Thoracic aorta (tissue), 2 donors: ENCODE measurements around the gene PPP1R9A. TPM values are rescaled to one million over a fixed set of nuclear protein-coding genes. Genes with fewer than 3 reads are reported as not detected.

ENCODE experiments used
- ATAC-seq: fragments of 150-250 bp; one replicate; pipeline ENCODE4 v1.8.0; 2017; ENCODE audit warnings: low read depth; ENCODE audit not compliant: insufficient number of reproducible peaks, low FRiP score
- DNase-seq: peaks from one replicate; pipeline ENCODE4 v3.0.0-alpha.2; 2020; ENCODE audit warnings: low spot score
- H3K27ac ChIP-seq, 2 donors: fragments of 200-600 bp; sonication (generic); 1 replicate in 1 of 2; 2 replicates in 1 of 2; pipeline ENCODE4 v1.5.1; 2016; ENCODE audit warnings: mild to moderate bottlenecking in 2 of 2, moderate library complexity in 2 of 2
- H3K27me3 ChIP-seq: fragments of 200-600 bp; sonication (generic); replicated peaks from 2 replicates; pipeline ENCODE4 v1.6.0; 2016; ENCODE audit warnings: mild to moderate bottlenecking; ENCODE audit not compliant: insufficient read depth
- H3K36me3 ChIP-seq: fragments of 200-600 bp; sonication (generic); one replicate; pipeline ENCODE4 v1.5.1; 2016
- H3K4me1 ChIP-seq, 2 donors: fragments of 200-600 bp; sonication (generic); 1 replicate in 1 of 2; 2 replicates in 1 of 2; pipeline versions ENCODE4 v1.5.1 to v1.6.0; 2016; ENCODE audit warnings: low read depth in 2 of 2, mild to moderate bottlenecking in 1 of 2; ENCODE audit not compliant: control insufficient read depth in 1 of 2
- H3K4me3 ChIP-seq: fragments of 200-600 bp; sonication (generic); 2 replicates; pipeline ENCODE4 v1.5.1; 2016; ENCODE audit warnings: mild to moderate bottlenecking
- H3K9me3 ChIP-seq: fragments of 200-600 bp; sonication (generic); 2 replicates; pipeline ENCODE4 v1.5.1; 2016
- CTCF ChIP-seq: fragments of 200-600 bp; sonication (generic); IDR thresholded peaks from one replicate; pipeline ENCODE4 v1.5.1; 2019; ENCODE audit warnings: antibody characterized with exemption
- total RNA-seq, 2 donors: library from RNA; depleted of rRNA; stranded (reverse); fragments of >200 nt; gene quantifications; one replicate each; pipeline versions ENCODE4 v1.1.0 to v1.2.3, GENCODE V29; 2016

The PPP1R9A gene
- total RNA-seq, 2 donors from 2014 or later: 5.7 to 11.8 TPM

DNA sequence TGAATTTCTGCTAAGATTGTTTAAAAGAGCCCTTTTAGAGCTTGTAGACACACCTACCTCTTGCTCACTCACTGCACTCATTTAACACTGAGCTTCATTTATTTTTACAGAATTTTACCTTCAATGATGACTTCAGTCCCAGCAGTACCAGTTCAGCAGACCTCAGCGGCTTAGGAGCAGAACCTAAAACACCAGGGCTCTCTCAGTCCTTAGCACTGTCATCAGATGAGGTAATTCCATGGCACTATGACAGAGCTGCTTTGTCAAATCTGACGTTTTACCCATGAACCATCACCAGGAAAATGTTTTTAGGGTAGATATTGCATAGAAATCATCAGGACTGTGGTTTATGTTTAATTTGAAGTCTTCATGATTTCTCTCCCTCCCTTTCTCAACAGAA, 378.7 kb downstream of the PPP1R9A start:
- H3K4me3 ChIP-seq: no peak overlapping the region
- H3K27me3 ChIP-seq: no peaks in the 10 kb centered on the region
- no peaks in the 10 kb centered on the region for H3K4me1 ChIP-seq
- TF ChIP-seq CTCF: no peak
- DNase-seq: no peak
- no peak overlapping the region for H3K27ac ChIP-seq
- no peaks in the 10 kb centered on the region for H3K9me3 ChIP-seq
- no peaks in the 10 kb centered on the region for H3K36me3 ChIP-seq
- ATAC-seq: no peak

DNA sequence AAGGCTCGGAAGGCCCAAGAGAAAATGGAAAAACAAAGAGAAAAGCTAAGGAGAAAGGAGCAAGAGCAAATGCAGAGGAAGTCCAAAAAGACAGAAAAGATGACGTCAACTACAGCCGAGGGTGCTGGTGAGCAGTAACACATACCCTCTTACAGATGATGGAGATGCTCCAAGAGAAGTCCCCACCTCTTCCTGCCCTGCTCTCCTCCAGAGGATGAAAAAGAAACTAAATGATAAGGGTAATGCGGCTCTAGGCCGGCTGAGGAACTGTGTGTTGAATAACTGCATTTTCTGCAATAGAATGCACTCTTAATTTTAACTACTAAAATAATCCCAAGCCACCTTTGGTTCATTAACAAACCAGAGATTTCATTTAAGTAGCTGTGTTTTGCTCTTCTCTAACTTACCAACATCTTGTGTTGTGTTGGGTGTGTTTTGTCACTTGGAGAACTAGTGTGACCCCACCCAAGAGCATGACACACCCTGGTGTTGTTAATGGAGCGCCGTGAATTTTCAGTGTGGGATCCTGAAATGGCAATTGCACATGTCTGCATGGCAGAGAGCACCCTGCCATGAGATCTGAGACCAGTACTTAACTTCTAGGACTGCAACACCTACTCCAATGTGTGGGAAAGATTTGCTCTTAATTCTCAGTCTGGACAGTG, 382.9 kb downstream of the PPP1R9A start:
- ATAC-seq: no peak
- Histone ChIP-seq H3K27ac (no peak overlapping the region), H3K4me3 (no peak overlapping the region), H3K4me1 (no peaks in the 10 kb centered on the region), H3K27me3 (no peaks in the 10 kb centered on the region), H3K36me3 (no peaks in the 10 kb centered on the region), H3K9me3 (no peaks in the 10 kb centered on the region)
- TF ChIP-seq CTCF: no peak
- DNase-seq: no peak

GRCh38 chr7:95295397-95295796, 388.0 kb downstream of the PPP1R9A start:
- H3K9me3 ChIP-seq: no peaks in the 10 kb centered on the region
- H3K4me3 ChIP-seq: no peak overlapping the region
- TF ChIP-seq CTCF: no peak
- DNase-seq (no peak), ATAC-seq (no peak)
- no peaks in the 10 kb centered on the region for H3K4me1 ChIP-seq
- no peaks in the 10 kb centered on the region for H3K36me3 ChIP-seq
- H3K27ac ChIP-seq: no peak overlapping the region
- no peaks in the 10 kb centered on the region for H3K27me3 ChIP-seq

- Histone ChIP-seq H3K36me3 (no peaks in the 10 kb centered on the region), H3K9me3 (no peaks in the 10 kb centered on the region), H3K27me3 (no peaks in the 10 kb centered on the region), H3K27ac (no peak overlapping the region), H3K4me3 (no peak overlapping the region), H3K4me1 (no peaks in the 10 kb centered on the region)
- ATAC-seq (no peak), DNase-seq (no peak)
- no peak for TF ChIP-seq CTCF
Observed at GRCh38 chr7:95296456-95296855, 389.1 kb downstream of the PPP1R9A start.

GRCh38 chr7:95297041-95297440, 389.6 kb downstream of the PPP1R9A start:
- no peak overlapping the region for H3K27ac ChIP-seq
- no peak for TF ChIP-seq CTCF
- no peaks in the 10 kb centered on the region for H3K36me3 ChIP-seq
- ATAC-seq: no peak
- no peaks in the 10 kb centered on the region for H3K9me3 ChIP-seq
- no peaks in the 10 kb centered on the region for H3K27me3 ChIP-seq
- no peak for DNase-seq
- no peak overlapping the region for H3K4me3 ChIP-seq
- H3K4me1 ChIP-seq: no peaks in the 10 kb centered on the region
